NCI-H1048 (cell line): ENCODE data around the gene CASK.

Source experiments
- DNase-seq: peaks from one replicate; lab custom pipeline; 2025; lab: John Stamatoyannopoulos, UW

CASK gene

DNA sequence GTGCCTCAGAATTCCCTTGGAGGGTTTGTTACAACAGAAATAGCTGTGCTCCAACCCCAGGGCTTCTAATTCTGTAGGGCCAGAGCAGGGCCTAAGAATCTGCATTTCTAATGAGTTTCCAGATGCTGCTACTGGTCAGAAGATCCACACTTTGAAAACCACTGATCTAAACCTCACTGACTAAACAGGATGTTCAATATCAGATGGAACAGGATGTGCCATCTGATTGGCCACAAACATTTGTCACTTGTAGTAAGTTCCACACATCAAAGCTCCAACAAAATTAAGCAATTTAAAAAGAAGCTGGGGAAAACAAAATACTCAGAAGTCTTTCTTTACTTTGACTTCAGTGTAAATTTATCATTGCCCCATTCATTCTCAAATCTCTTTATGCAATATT is 14.3 kb downstream of the CASK start:
- DNase-seq: no peak

DNA sequence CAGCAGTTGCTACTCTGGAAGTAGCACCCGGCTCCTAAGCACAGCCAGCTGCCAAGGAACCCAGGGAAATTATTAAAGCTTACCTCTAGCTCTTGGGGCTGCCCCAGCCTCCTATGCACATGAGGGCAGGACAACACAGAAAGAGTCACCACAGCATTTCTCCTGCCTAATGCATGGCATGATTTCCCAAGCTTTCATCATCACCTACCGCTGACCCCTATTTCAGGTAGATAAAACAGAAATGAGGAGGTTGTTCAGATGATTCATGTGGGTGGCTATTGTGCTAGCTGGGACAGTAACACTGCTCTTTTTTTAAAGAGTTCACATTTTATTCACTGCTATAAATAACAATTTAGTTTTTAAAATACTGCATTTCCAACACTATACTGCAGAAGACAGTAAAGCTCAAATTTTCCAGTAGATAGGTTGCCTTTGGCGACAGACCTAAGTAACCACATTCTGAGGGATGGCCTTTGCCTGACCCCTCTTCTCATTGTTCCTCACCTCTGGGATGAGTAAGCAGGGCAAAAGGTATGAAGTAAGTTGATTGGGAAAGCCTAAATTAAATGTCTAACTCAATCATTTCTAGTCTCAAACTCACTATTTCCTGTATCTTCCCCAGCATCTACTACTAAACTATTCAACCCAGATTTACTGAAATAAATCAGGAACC is 16.7 kb downstream of the CASK start:
- no peak for DNase-seq

- no peak for DNase-seq
Observed at GRCh38 chrX:41903544-41903943, 19.8 kb downstream of the CASK start.

DNA sequence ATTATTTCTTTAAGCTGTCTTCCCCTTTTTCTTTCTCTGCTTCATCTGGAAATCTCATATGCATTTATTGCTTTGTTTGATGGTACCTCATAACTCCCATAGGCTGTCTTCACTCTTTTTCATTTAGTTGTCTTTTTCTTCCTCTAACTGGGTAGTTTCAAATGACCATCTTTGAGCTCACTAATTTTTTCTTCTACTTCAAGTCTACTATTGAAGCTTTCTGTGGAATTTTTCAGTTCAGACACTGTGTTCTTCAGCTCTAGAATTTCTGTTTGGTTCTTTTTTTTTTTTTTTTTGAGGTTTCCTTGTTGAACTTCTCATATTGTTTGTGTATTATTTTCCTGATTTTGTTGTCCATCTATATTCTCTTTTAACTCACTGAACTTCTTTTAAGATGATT is 23.0 kb downstream of the CASK start:
- no peak for DNase-seq

DNA sequence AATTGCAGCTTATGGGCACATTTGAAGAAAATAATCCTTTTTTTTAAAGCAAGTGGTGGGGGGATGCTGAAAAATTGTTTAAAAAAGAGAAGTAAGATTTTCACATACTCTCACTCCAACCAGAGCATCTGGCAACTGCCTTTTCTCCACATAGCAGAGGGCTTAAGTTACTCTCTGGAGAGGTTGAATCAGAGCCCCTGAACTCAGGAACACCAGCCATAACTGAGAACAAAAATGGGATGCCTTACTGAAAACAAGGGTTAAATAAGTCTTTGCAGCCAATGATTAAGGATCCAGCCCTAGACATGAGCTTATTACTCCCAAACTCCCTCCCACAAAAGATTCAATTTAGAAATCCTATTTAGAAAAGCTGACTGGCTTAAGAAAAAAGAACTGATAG is 27.5 kb downstream of the CASK start:
- no peak for DNase-seq

DNA sequence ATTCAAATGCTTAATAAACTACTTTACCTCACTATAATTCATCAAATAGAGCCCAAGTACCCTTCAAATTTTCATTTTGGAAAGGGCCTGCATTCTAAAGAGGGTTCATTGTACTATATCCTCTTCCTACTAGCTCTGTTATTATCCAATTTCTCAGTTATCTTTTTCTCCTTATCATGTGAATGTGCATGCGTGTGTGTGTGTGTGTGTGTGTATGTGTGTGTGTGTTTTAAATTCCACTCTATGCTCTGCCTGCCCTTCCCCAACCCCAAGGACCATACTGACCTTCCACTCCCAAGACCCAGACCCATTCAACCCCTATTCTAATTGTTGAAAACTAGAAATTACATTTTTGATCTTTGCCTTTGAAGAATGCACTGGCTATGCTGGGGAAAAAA is 33.3 kb downstream of the CASK start:
- DNase-seq: no peak

GRCh38 chrX:41889317-41890025 is 33.9 kb downstream of the CASK start:
- DNase-seq: peak; percentile 2

GRCh38 chrX:41887691-41888090 is 35.7 kb downstream of the CASK start:
- DNase-seq: no peak

- no peak for DNase-seq
Observed at GRCh38 chrX:41885724-41886123, 37.6 kb downstream of the CASK start.

GRCh38 chrX:41881166-41881565 is 42.2 kb downstream of the CASK start:
- DNase-seq: no peak

- DNase-seq: no peak
Observed at GRCh38 chrX:41877167-41877566, 46.2 kb downstream of the CASK start.

- DNase-seq: no peak
Observed at GRCh38 chrX:41875142-41875541, 48.2 kb downstream of the CASK start.

GRCh38 chrX:41870719-41871151 is 52.6 kb downstream of the CASK start:
- no peak for DNase-seq

GRCh38 chrX:41868392-41868977 is 54.9 kb downstream of the CASK start:
- DNase-seq: no peak

- DNase-seq: no peak
Observed at GRCh38 chrX:41863343-41864203, 59.8 kb downstream of the CASK start.

- no peak for DNase-seq
Observed at GRCh38 chrX:41862562-41863184, 60.7 kb downstream of the CASK start.

DNA sequence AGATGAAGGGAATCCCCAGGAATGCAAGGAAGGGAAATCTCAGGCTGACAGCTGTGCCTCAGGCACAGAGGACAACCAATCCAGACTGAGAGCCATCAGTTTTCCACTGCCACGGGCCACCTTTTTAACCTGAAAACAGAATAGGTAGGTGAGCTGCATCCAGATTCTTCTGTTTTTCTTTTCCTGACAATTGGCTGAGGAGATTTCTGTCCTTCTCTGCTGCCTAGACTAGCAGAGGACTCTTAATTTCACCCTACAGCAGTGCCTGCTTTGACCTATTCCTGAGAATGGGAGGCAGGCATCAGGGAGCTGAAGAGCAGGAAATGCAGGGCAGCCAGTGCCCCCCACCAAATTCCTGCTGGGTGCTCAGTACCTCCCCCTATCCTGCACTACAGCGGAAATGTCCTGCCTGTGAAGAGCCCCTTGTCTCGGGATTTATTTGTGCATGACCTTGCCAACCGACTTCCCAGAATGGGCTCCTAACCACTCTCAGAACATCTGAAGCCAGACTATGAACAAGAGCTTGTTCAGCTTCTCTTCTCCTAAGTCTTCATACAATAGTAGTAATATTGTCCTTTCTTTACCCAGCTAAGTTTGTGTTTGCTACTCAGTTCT is 65.1 kb downstream of the CASK start:
- DNase-seq: no peak

- no peak for DNase-seq
Observed at GRCh38 chrX:41857670-41858069, 65.7 kb downstream of the CASK start.

- no peak for DNase-seq
Observed at GRCh38 chrX:41846714-41847113, 76.6 kb downstream of the CASK start.

GRCh38 chrX:41837270-41837944 is 85.9 kb downstream of the CASK start:
- no peak for DNase-seq

GRCh38 chrX:41828826-41829225 is 94.5 kb downstream of the CASK start:
- no peak for DNase-seq
